ENCODE data around the gene NPVF. TPM values are rescaled to one million over a fixed set of nuclear protein-coding genes. Genes with fewer than 3 reads are reported as not detected.

Gene NPVF, protein sequence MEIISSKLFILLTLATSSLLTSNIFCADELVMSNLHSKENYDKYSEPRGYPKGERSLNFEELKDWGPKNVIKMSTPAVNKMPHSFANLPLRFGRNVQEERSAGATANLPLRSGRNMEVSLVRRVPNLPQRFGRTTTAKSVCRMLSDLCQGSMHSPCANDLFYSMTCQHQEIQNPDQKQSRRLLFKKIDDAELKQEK
- not detected for total RNA-seq

DNA sequence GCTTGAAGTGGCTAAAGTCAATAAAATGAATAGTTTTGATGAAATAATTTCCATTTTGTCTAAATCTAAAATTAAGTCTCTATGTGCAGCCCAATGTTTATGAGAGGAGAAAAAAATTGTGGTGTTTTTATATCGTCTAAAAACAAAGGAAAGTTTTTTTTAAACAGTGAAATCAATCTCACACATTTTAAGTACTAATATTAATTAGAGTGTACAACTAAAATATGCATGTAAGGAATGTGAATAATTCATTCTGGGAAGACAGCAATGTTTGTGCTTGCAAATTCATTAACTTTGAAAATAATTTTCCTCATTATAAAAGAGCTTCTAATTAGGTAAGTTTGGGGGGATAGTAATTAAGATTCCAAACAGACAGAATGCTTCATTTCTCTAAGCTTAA lies at the start of gene NPVF:
Gene NPVF, minus strand, starts transcription at position 101 of the 400 bp plus-strand sequence. Its CDS starts 47 bp downstream, at position 54.
- Mint-ChIP-seq H3K36me3 (ENCODE audit: low read depth) (no peaks in the 10 kb centered on the region), H3K4me3 (no peak within 1 kb of the TSS)
- ATAC-seq (replicated peaks), result no peak

GRCh38 chr7:25272265-25272664 lies 44.0 kb upstream of the NPVF start:
- Mint-ChIP-seq H3K27me3 (peaks cover 18% of the 10 kb centered on the region), H3K9me3 (no peaks in the 10 kb centered on the region), H3K27ac (no peak overlapping the region), H3K36me3 (ENCODE audit: low read depth) (no peaks in the 10 kb centered on the region), H3K4me1 (no peaks in the 10 kb centered on the region), H3K4me3 (no peak overlapping the region)
- ATAC-seq (replicated peaks), result no peak

More for the DNA sequence above, at the start of gene NPVF:
- no peaks in the 10 kb centered on the region for H3K4me1 Mint-ChIP-seq
- H3K27me3 Mint-ChIP-seq, result peaks cover 31% of the 10 kb centered on the region
- H3K27ac Mint-ChIP-seq, result no peak within 1 kb of the TSS
- H3K9me3 Mint-ChIP-seq, result no peaks in the 10 kb centered on the region

GRCh38 chr7:25263337-25263736 lies 35.1 kb upstream of the NPVF start:
- H3K36me3 Mint-ChIP-seq (ENCODE audit: low read depth), result no peaks in the 10 kb centered on the region
- ATAC-seq (replicated peaks), result no peak
- H3K9me3 Mint-ChIP-seq, result no peaks in the 10 kb centered on the region
- no peak overlapping the region for H3K4me3 Mint-ChIP-seq
- H3K4me1 Mint-ChIP-seq, result peaks cover 4% of the 10 kb centered on the region
- H3K27ac Mint-ChIP-seq, result no peak overlapping the region
- H3K27me3 Mint-ChIP-seq, result peaks cover 11% of the 10 kb centered on the region

- Mint-ChIP-seq H3K4me3 (no peak overlapping the region), H3K27me3 (peaks cover 11% of the 10 kb centered on the region), H3K4me1 (peaks cover 4% of the 10 kb centered on the region), H3K27ac (no peak overlapping the region), H3K9me3 (no peaks in the 10 kb centered on the region), H3K36me3 (ENCODE audit: low read depth) (no peaks in the 10 kb centered on the region)
- ATAC-seq (replicated peaks), result no peak
Observed at GRCh38 chr7:25262586-25262985, 34.3 kb upstream of the NPVF start.

- Mint-ChIP-seq H3K4me1 (peaks cover 4% of the 10 kb centered on the region), H3K4me3 (peak overlapping the region; percentile 57), H3K9me3 (no peaks in the 10 kb centered on the region), H3K36me3 (ENCODE audit: low read depth) (no peaks in the 10 kb centered on the region), H3K27ac (no peak overlapping the region), H3K27me3 (peaks cover 11% of the 10 kb centered on the region)
- ATAC-seq (replicated peaks), result no peak
Observed at GRCh38 chr7:25261545-25262140, 33.4 kb upstream of the NPVF start.

GRCh38 chr7:25260862-25261494 lies 32.7 kb upstream of the NPVF start:
- Mint-ChIP-seq H3K27me3 (peaks cover 11% of the 10 kb centered on the region), H3K4me1 (peaks cover 4% of the 10 kb centered on the region), H3K36me3 (ENCODE audit: low read depth) (no peaks in the 10 kb centered on the region), H3K27ac (no peak overlapping the region), H3K4me3 (peak overlapping the region; percentile 57), H3K9me3 (no peaks in the 10 kb centered on the region)
- ATAC-seq (replicated peaks), result peak; percentile 72

DNA sequence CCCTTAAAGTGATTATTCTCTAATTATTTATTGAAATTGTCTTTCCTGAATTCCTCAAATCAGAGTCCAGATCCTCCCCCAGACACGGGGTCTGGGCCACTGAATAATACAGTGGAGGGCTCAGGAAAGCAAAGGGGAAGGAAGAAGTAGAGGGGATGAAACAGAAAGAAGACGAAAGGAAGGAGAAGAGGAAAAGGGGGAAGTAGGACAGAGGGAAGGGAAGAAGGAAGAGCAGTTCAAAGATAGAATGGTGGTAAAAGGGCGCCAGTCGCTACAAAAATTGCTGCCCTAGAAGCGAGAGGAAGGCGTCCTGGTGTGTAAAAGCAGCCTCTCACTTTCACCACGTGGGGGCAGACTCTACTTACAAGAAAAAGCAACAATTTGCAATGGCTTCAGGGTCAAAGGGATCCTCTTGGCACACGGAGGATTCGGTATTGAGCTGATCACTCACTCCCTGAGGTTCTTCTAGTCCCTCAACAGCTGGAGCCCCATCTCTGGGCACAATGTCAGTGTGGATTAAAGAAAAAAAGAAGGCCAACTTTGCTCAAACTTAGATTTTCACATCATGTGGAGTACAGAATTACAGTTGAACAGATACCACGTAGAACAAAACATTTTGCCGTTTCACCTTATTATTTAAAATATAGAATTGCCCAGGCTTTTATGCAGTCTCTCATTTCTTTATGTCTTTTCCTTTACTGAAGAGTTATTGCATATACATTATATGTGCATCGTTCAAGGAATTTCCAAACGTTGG lies 31.4 kb upstream of the NPVF start:
- Mint-ChIP-seq H3K9me3 (no peaks in the 10 kb centered on the region), H3K4me1 (peaks cover 4% of the 10 kb centered on the region), H3K36me3 (ENCODE audit: low read depth) (no peaks in the 10 kb centered on the region), H3K27me3 (peaks cover 10% of the 10 kb centered on the region), H3K27ac (no peak overlapping the region), H3K4me3 (no peak overlapping the region)
- peak; percentile 72 for ATAC-seq (replicated peaks)

DNA sequence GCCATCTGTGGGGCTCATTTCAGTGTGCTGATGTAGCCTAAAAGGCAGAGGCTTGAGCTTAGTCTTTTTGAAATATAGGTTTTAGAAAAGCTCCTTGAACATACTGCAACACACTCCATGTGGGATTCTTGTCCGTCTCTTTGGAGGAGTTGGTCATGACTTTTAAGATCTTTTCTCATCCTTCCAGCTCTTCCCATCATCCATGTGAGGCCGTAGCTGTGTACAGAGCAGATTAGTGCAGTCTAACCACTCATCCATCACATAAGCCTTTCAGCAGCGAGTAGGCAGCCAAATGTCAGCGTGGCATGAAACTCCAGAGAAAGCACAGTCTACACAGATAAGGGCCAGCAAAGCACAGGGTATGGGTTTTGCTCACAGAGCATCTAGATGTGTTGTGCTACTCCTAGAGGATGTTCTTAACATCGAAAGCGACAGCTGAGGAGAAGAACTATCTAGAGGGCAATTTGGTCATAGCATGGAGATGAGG lies 28.1 kb upstream of the NPVF start:
- Mint-ChIP-seq H3K36me3 (ENCODE audit: low read depth) (no peaks in the 10 kb centered on the region), H3K27me3 (no peaks in the 10 kb centered on the region), H3K27ac (no peak overlapping the region), H3K9me3 (no peaks in the 10 kb centered on the region), H3K4me3 (no peak overlapping the region), H3K4me1 (peaks cover 4% of the 10 kb centered on the region)
- ATAC-seq (replicated peaks), result no peak

DNA sequence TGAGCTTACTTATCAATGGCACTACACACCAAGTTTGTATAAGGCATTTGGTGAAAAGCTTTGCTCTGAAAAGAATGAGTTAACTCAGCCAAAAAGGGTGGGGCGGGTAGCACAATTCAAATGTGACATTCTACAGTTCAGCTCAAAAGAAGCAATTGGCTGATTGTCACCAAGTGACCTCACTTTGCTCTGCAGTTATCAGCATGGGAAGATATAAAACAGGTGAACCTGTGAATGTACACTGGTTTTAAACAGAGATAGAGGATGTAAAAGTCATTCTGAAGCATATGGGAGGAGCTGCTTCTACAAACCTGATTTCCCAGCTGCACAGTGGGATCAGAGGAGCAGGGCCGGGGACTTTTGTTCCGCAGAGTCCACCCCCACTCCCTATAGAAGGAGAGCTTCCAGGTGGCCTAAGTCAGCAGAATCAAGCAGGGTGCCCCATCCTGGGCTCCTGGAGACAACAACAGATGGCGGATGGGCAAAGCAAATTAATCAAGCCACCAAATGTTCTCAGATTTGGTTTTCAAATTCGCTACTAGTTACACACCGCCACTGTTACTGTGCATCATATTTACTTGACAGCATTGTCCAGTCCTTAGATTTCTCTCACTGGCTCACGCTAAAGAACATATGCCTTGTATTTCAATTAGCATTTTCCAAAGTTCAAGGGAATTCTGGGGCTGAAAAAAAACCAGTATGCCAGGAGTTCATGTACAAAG lies 27.5 kb upstream of the NPVF start:
- Mint-ChIP-seq H3K36me3 (ENCODE audit: low read depth) (no peaks in the 10 kb centered on the region), H3K27ac (no peak overlapping the region), H3K4me3 (no peak overlapping the region), H3K27me3 (no peaks in the 10 kb centered on the region), H3K4me1 (peaks cover under 1% of the 10 kb centered on the region), H3K9me3 (no peaks in the 10 kb centered on the region)
- no peak for ATAC-seq (replicated peaks)

- no peaks in the 10 kb centered on the region for H3K27me3 Mint-ChIP-seq
Observed at GRCh38 chr7:25254604-25255003, 26.3 kb upstream of the NPVF start.

DNA sequence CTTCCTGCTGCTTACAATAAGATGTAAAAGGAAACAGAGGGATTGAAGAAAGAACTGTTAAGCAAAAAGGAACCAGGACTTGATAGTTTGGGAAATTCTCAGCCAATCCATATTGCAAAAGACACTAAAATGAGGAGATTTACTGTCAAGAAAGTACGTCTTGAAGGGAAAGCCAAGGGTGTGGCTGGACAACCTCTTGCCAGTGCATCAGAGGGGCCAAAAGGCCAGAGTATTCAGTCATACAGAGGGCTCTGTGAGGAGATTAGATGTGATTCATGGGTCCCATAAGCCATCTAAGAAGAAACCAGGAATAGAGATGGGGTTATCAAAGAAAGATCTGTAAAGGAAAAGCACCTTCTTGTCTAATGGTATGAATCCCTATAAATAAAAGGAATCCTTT lies 25.4 kb upstream of the NPVF start:
- Mint-ChIP-seq H3K9me3 (no peaks in the 10 kb centered on the region), H3K27me3 (no peaks in the 10 kb centered on the region), H3K4me1 (no peaks in the 10 kb centered on the region), H3K36me3 (ENCODE audit: low read depth) (no peaks in the 10 kb centered on the region), H3K4me3 (no peak overlapping the region), H3K27ac (no peak overlapping the region)
- ATAC-seq (replicated peaks), result no peak

More at GRCh38 chr7:25254604-25255003, 26.3 kb upstream of the NPVF start:
- Mint-ChIP-seq H3K9me3 (no peaks in the 10 kb centered on the region), H3K27ac (no peak overlapping the region), H3K36me3 (ENCODE audit: low read depth) (no peaks in the 10 kb centered on the region), H3K4me1 (no peaks in the 10 kb centered on the region), H3K4me3 (no peak overlapping the region)
- ATAC-seq (replicated peaks), result no peak

GRCh38 chr7:25250386-25250785 lies 22.1 kb upstream of the NPVF start:
- no peak for ATAC-seq (replicated peaks)
- H3K4me1 Mint-ChIP-seq, result no peaks in the 10 kb centered on the region
- no peaks in the 10 kb centered on the region for H3K36me3 Mint-ChIP-seq (ENCODE audit: low read depth)
- H3K9me3 Mint-ChIP-seq, result no peaks in the 10 kb centered on the region
- H3K27me3 Mint-ChIP-seq, result peaks cover 3% of the 10 kb centered on the region
- H3K27ac Mint-ChIP-seq, result no peak overlapping the region
- no peak overlapping the region for H3K4me3 Mint-ChIP-seq

GRCh38 chr7:25249772-25250171 lies 21.5 kb upstream of the NPVF start:
- Mint-ChIP-seq H3K36me3 (ENCODE audit: low read depth) (no peaks in the 10 kb centered on the region), H3K27me3 (peaks cover 3% of the 10 kb centered on the region), H3K27ac (no peak overlapping the region), H3K9me3 (no peaks in the 10 kb centered on the region), H3K4me3 (no peak overlapping the region), H3K4me1 (no peaks in the 10 kb centered on the region)
- no peak for ATAC-seq (replicated peaks)

GRCh38 chr7:25246306-25246705 lies 18.0 kb upstream of the NPVF start:
- H3K4me1 Mint-ChIP-seq, result no peaks in the 10 kb centered on the region
- H3K4me3 Mint-ChIP-seq, result no peak overlapping the region
- H3K27me3 Mint-ChIP-seq, result peaks cover 19% of the 10 kb centered on the region
- ATAC-seq (replicated peaks), result no peak
- H3K36me3 Mint-ChIP-seq (ENCODE audit: low read depth), result no peaks in the 10 kb centered on the region
- H3K9me3 Mint-ChIP-seq, result no peaks in the 10 kb centered on the region
- no peak overlapping the region for H3K27ac Mint-ChIP-seq
